K562 (cell line): Measurements from ENCODE around the gene SCN1B. TPM values are rescaled to one million over a fixed set of nuclear protein-coding genes. Genes with fewer than 3 reads are reported as not detected.

Experiments used
- CREM ChIP-seq: IDR thresholded peaks from 2 replicates; pipeline ENCODE4 v1.6.1; 2014; ENCODE audit warnings: antibody characterized with exemption, low read depth
- E2F6 ChIP-seq, 2 experiments: IDR thresholded peaks; 2 replicates each; pipeline ENCODE4 v1.6.1; 2011; ENCODE audit warnings: borderline replicate concordance in 1 of 2, control low read depth in 1 of 2, low read depth in 1 of 2, low read length in 1 of 2, mild to moderate bottlenecking in 1 of 2, mixed read lengths in 1 of 2, moderate library complexity in 1 of 2; ENCODE audit not compliant: insufficient read depth in 1 of 2, insufficient read length in 1 of 2, poor library complexity in 1 of 2, severe bottlenecking in 1 of 2; ENCODE audit errors: extremely low read depth in 1 of 2
- EP400 ChIP-seq: fragments of 450-650 bp; IDR thresholded peaks from 2 replicates; pipeline ENCODE4 v1.6.1; 2017; ENCODE audit warnings: antibody characterized with exemption, mild to moderate bottlenecking, moderate library complexity
- HDAC1 ChIP-seq, 2 experiments: fragments of 450-650 bp; IDR thresholded peaks; 2 replicates each; pipeline ENCODE4 v1.6.1; 2016 to 2017; ENCODE audit warnings: inconsistent platforms in 1 of 2, mild to moderate bottlenecking in 1 of 2, moderate library complexity in 1 of 2
- MAX ChIP-seq: sonication (generic); formaldehyde crosslinking; IDR thresholded peaks from 2 replicates; pipeline ENCODE4 v1.9.0; 2022; ENCODE audit warnings: mild to moderate bottlenecking, missing genetic modification reagents
- MBD1 ChIP-seq: fragments of 250-450 bp; sonication (Bioruptor Pico); IDR thresholded peaks from 2 replicates; pipeline ENCODE4 v1.8.0; 2022; ENCODE audit warnings: inconsistent platforms
- RBBP5 ChIP-seq: fragments of 200-600 bp; sonication (generic); IDR thresholded peaks from 2 replicates; pipeline ENCODE4 v1.6.1; 2012; ENCODE audit warnings: borderline replicate concordance, mild to moderate bottlenecking, low read length, control low read depth, inconsistent platforms; ENCODE audit not compliant: insufficient read depth, poor library complexity, severe bottlenecking
- SAP30 ChIP-seq: fragments of 200-600 bp; sonication (generic); IDR thresholded peaks from 2 replicates; pipeline ENCODE4 v1.6.1; 2012; ENCODE audit warnings: borderline replicate concordance, low read depth, mild to moderate bottlenecking, moderate library complexity, low read length, control low read depth, inconsistent platforms; ENCODE audit not compliant: insufficient read depth, poor library complexity, severe bottlenecking
- SRSF9 ChIP-seq: fragments of 200-400 bp; formaldehyde crosslinking; IDR thresholded peaks from 2 replicates; pipeline ENCODE4 v1.6.1; 2017; ENCODE audit warnings: low read depth, low read length, borderline replicate concordance
- TAF7 ChIP-seq: fragments of 450-650 bp; IDR thresholded peaks from 2 replicates; pipeline ENCODE4 v1.6.1; 2016; ENCODE audit warnings: missing genetic modification characterization, missing compliant biosample characterization
- ZBTB40 ChIP-seq, 2 experiments: fragments of 450-650 bp in 1 of 2; sonication (generic) in 1 of 2; formaldehyde crosslinking in 1 of 2; IDR thresholded peaks; 2 replicates each; pipeline versions ENCODE4 v1.7.1 to v1.9.0; 2016 to 2022; ENCODE audit warnings: inconsistent platforms in 1 of 2, mild to moderate bottlenecking in 1 of 2, missing genetic modification reagents in 1 of 2
- polyA plus RNA-seq, 8 experiments: library from polyadenylated mRNA; depleted of rRNA in 4 of 8; stranded (reverse) in 5 of 8; unstranded in 3 of 8; fragments of >200 nt; fragmentation: Nextera tagmentation in 2 of 8; fragmentation: Illumina TruSeq in 1 of 8; extraction: Ambion mirVana in 2 of 8; extraction: Trizol in 1 of 8; gene quantifications; 2 replicates each; pipeline versions ENCODE4 v1.2.1 to v1.2.3, GENCODE V29; 2011 to 2014; ENCODE audit warnings: inconsistent platforms in 1 of 8, missing spikeins in 1 of 8
- total RNA-seq, 7 experiments: library from RNA; depleted of rRNA in 6 of 7; stranded (reverse); fragments of >200 nt in 6 of 7; fragmentation: Illumina TruSeq in 2 of 7; extraction: Trizol in 2 of 7; gene quantifications; 2 replicates each; pipeline versions ENCODE4 v1.2.1 to v1.2.3, GENCODE V29; 2011 to 2021; ENCODE audit warnings: low replicate concordance in 1 of 7

Gene SCN1B
- total and polyA plus RNA-seq, 9 of the 15 experiments (the other 6 are each of a cell fraction or from before 2014, with no cell fraction given) = 0.03 to 2.5 (median 0.91) TPM

- TF ChIP-seq MAX (CRISPR knock-in tag) (peak; percentile 69), SRSF9 (no peak), E2F6 (IDR thresholded peaks at IDR 0.05; ENCODE audit: borderline replicate concordance in 1 of 2, extremely low read depth in 1 of 2, insufficient read depth in 1 of 2, insufficient read length in 1 of 2, low read depth in 1 of 2, low read length in 1 of 2, poor library complexity in 1 of 2, severe bottlenecking in 1 of 2) (peak in 1 of 2 experiments; percentile 54), TAF7 (tag) (no peak), RBBP5 (peak; percentile 39), HDAC1 (IDR thresholded peaks at IDR 0.05) (peak in 1 of 2 experiments; percentile 61; a peak in 1 of 4 replicates), CREM (peak; percentile 26; the same call in 1 of the 2 replicates), MBD1 (CRISPR knock-in tag) (no peak), ZBTB40 (IDR thresholded peaks at IDR 0.05) (peak; percentile 57; the same call in 1 of the 2 replicates), ZBTB40 (CRISPR knock-in tag; IDR thresholded peaks at IDR 0.05) (no peak), SAP30 (peak; percentile 37), EP400 (peak; percentile 72)
Observed at GRCh38 chr19:35000647-35001501, 29.4 kb upstream of the SCN1B start (continued).
